Neural progenitor cell (in vitro differentiated cells): ENCODE results near the gene CUBN. TPM values are rescaled to one million over a fixed set of nuclear protein-coding genes. Genes with fewer than 3 reads are reported as not detected.

Experiments
- DNase-seq: peaks from one replicate; pipeline ENCODE4 v3.0.0-alpha.2; 2016; ENCODE audit warnings: low spot score
- H2AFZ ChIP-seq: fragments of 200-600 bp; sonication (generic); replicated peaks from 2 replicates; pipeline ENCODE4 v1.6.1; 2016; ENCODE audit warnings: antibody characterized with exemption
- H3F3A ChIP-seq: fragments of 200-600 bp; sonication (generic); 2 replicates; pipeline ENCODE4 v1.6.1; 2016; ENCODE audit warnings: antibody characterized with exemption, low read depth
- H3K27ac ChIP-seq: fragments of 200-600 bp; sonication (generic); 2 replicates; pipeline ENCODE4 v1.5.1; 2016; ENCODE audit warnings: mild to moderate bottlenecking
- H3K27me3 ChIP-seq: fragments of 200-600 bp; sonication (generic); 2 replicates; pipeline ENCODE4 v1.6.1; 2016; ENCODE audit warnings: mild to moderate bottlenecking, moderate library complexity
- H3K36me3 ChIP-seq: fragments of 200-600 bp; sonication (generic); 2 replicates; pipeline ENCODE4 v1.5.1; 2016
- H3K4me1 ChIP-seq: fragments of 200-600 bp; sonication (generic); 2 replicates; pipeline ENCODE4 v1.6.1; 2016; ENCODE audit warnings: mixed run types
- H3K4me2 ChIP-seq: fragments of 200-600 bp; sonication (generic); 2 replicates; pipeline ENCODE4 v1.6.1; 2016
- H3K4me3 ChIP-seq: fragments of 200-600 bp; sonication (generic); 2 replicates; pipeline ENCODE4 v1.5.1; 2016
- H3K79me2 ChIP-seq: fragments of 200-600 bp; sonication (generic); 2 replicates; pipeline ENCODE4 v1.6.1; 2016; ENCODE audit warnings: low read depth
- H3K9ac ChIP-seq: fragments of 200-600 bp; sonication (generic); 2 replicates; pipeline ENCODE4 v1.6.1; 2016
- H3K9me3 ChIP-seq: fragments of 200-600 bp; sonication (generic); 2 replicates; pipeline ENCODE4 v1.5.1; 2016; ENCODE audit warnings: low read depth
- H4K20me1 ChIP-seq: fragments of 200-600 bp; sonication (generic); 2 replicates; pipeline ENCODE4 v1.6.1; 2016; ENCODE audit warnings: low read depth
- H3K27ac Mint-ChIP-seq: 3 replicates; pipeline ENCODE4 v1.8.0; 2021; ENCODE audit warnings: mixed read lengths
- H3K27me3 Mint-ChIP-seq: 2 replicates; pipeline ENCODE4 v1.8.0; 2022; ENCODE audit warnings: low read depth, mild to moderate bottlenecking, inconsistent platforms, moderate library complexity, mixed read lengths; ENCODE audit not compliant: insufficient read depth
- H3K36me3 Mint-ChIP-seq: 3 replicates; pipeline ENCODE4 v1.8.0; 2021; ENCODE audit warnings: mixed read lengths
- H3K4me1 Mint-ChIP-seq: 3 replicates; pipeline ENCODE4 v1.8.0; 2021; ENCODE audit warnings: mixed read lengths
- H3K4me3 Mint-ChIP-seq: 3 replicates; pipeline ENCODE4 v1.8.0; 2021; ENCODE audit warnings: mild to moderate bottlenecking, moderate library complexity, mixed read lengths
- H3K9me3 Mint-ChIP-seq: 3 replicates; pipeline ENCODE4 v1.8.0; 2020; ENCODE audit warnings: mixed read lengths
- EZH2 ChIP-seq: fragments of 200-600 bp; sonication (generic); IDR thresholded peaks from 2 replicates; pipeline ENCODE4 v1.6.1; 2017; ENCODE audit warnings: antibody characterized with exemption, mild to moderate bottlenecking, moderate library complexity
- EZH2phosphoT487 ChIP-seq: fragments of 200-600 bp; sonication (generic); IDR thresholded peaks from 2 replicates; pipeline ENCODE4 v1.6.1; 2017; ENCODE audit warnings: antibody characterized with exemption
- total RNA-seq: library from RNA; depleted of rRNA; stranded (reverse); fragments of >200 nt; gene quantifications from 2 replicates; pipeline ENCODE4 v1.2.3, GENCODE V29; 2015; ENCODE audit warnings: low replicate concordance
- TF ChIP-seq, protein P1 (sequence below): fragments of 200-600 bp; sonication (generic); IDR thresholded peaks from 2 replicates; pipeline ENCODE4 v1.5.1; 2017; ENCODE audit warnings: antibody characterized with exemption, mild to moderate bottlenecking

The CUBN gene
- total RNA-seq, 1 donor from 2014 or later, result 2.2 TPM

GRCh38 chr10:17144757-17145156, 15.1 kb upstream of the CUBN start:
- Histone ChIP-seq H3K79me2 (no peaks in the 10 kb centered on the region), H3K27me3 (no peaks in the 10 kb centered on the region), H4K20me1 (no peaks in the 10 kb centered on the region), H2AFZ (no peak overlapping the region), H3K9ac (no peak overlapping the region), H3K4me2 (no peak overlapping the region), H3K27ac (no peak overlapping the region), H3K4me3 (no peak overlapping the region), H3F3A (no peaks in the 10 kb centered on the region), H3K9me3 (no peaks in the 10 kb centered on the region), H3K4me1 (no peaks in the 10 kb centered on the region), H3K36me3 (peaks cover 2% of the 10 kb centered on the region)
- Mint-ChIP-seq H3K4me1 (peaks cover 10% of the 10 kb centered on the region), H3K4me3 (no peak overlapping the region), H3K27me3 (peaks cover 2% of the 10 kb centered on the region), H3K9me3 (peaks cover 12% of the 10 kb centered on the region), H3K36me3 (peaks cover 17% of the 10 kb centered on the region), H3K27ac (no peak overlapping the region)
- DNase-seq, result no peak
- TF ChIP-seq EZH2phosphoT487, result no peak
- no peak for TF ChIP-seq EZH2
- TF ChIP-seq, protein P1, sequence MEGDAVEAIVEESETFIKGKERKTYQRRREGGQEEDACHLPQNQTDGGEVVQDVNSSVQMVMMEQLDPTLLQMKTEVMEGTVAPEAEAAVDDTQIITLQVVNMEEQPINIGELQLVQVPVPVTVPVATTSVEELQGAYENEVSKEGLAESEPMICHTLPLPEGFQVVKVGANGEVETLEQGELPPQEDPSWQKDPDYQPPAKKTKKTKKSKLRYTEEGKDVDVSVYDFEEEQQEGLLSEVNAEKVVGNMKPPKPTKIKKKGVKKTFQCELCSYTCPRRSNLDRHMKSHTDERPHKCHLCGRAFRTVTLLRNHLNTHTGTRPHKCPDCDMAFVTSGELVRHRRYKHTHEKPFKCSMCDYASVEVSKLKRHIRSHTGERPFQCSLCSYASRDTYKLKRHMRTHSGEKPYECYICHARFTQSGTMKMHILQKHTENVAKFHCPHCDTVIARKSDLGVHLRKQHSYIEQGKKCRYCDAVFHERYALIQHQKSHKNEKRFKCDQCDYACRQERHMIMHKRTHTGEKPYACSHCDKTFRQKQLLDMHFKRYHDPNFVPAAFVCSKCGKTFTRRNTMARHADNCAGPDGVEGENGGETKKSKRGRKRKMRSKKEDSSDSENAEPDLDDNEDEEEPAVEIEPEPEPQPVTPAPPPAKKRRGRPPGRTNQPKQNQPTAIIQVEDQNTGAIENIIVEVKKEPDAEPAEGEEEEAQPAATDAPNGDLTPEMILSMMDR, result no peak

- H3K9me3 ChIP-seq, result no peaks in the 10 kb centered on the region
- H3K27me3 ChIP-seq, result no peaks in the 10 kb centered on the region
- Mint-ChIP-seq H3K4me3 (no peak overlapping the region), H3K27me3 (peaks cover 2% of the 10 kb centered on the region), H3K27ac (no peak overlapping the region), H3K9me3 (peaks cover 12% of the 10 kb centered on the region), H3K4me1 (peaks cover 13% of the 10 kb centered on the region), H3K36me3 (peaks cover 17% of the 10 kb centered on the region)
- H2AFZ ChIP-seq, result no peak overlapping the region
- no peak overlapping the region for H3K4me2 ChIP-seq
- DNase-seq, result no peak
- H4K20me1 ChIP-seq, result no peaks in the 10 kb centered on the region
- H3K79me2 ChIP-seq, result no peaks in the 10 kb centered on the region
- peaks cover 7% of the 10 kb centered on the region for H3K4me1 ChIP-seq
- TF ChIP-seq, protein P1, result no peak
- TF ChIP-seq EZH2phosphoT487 (no peak), EZH2 (no peak)
- H3K9ac ChIP-seq, result no peak overlapping the region
- no peaks in the 10 kb centered on the region for H3K36me3 ChIP-seq
- no peak overlapping the region for H3K27ac ChIP-seq
- H3K4me3 ChIP-seq, result no peak overlapping the region
- H3F3A ChIP-seq, result no peaks in the 10 kb centered on the region
These were observed 14.4 kb upstream of the CUBN start for GRCh38 chr10:17144032-17144431.

- no peaks in the 10 kb centered on the region for H4K20me1 ChIP-seq
- no peak overlapping the region for H3K9ac ChIP-seq
- no peaks in the 10 kb centered on the region for H3K79me2 ChIP-seq
- no peaks in the 10 kb centered on the region for H3F3A ChIP-seq
- Mint-ChIP-seq H3K9me3 (peaks cover 12% of the 10 kb centered on the region), H3K27me3 (peaks cover 2% of the 10 kb centered on the region), H3K36me3 (peaks cover 17% of the 10 kb centered on the region), H3K4me1 (peaks cover 15% of the 10 kb centered on the region), H3K27ac (no peak overlapping the region), H3K4me3 (no peak overlapping the region)
- H3K27me3 ChIP-seq, result no peaks in the 10 kb centered on the region
- no peak overlapping the region for H3K4me3 ChIP-seq
- no peak overlapping the region for H3K27ac ChIP-seq
- H2AFZ ChIP-seq, result no peak overlapping the region
- no peaks in the 10 kb centered on the region for H3K36me3 ChIP-seq
- TF ChIP-seq EZH2phosphoT487 (no peak), EZH2 (no peak)
- TF ChIP-seq, protein P1, result no peak
- no peaks in the 10 kb centered on the region for H3K9me3 ChIP-seq
- no peak for DNase-seq
- no peak overlapping the region for H3K4me2 ChIP-seq
- H3K4me1 ChIP-seq, result peaks cover 9% of the 10 kb centered on the region
These were observed 13.6 kb upstream of the CUBN start for GRCh38 chr10:17143055-17143690.
